Stimulated activated CD4-positive, alpha-beta T cell treated with anti-CD3 and anti-CD28 coated beads, Interleukin-1b, Interleukin-23, amount 100 ng/mL, for 24 hours (primary cell): ENCODE results near the gene KIR3DL3.
"Not testable (repeated sequence)": the region's sequence is repeated elsewhere in the genome, so short reads cannot be mapped to it uniquely, and the experiment has no call there.

Experiments
- DNase-seq, 4 experiments: peaks; one replicate each; pipeline ENCODE4 v3.0.0-alpha.2; 2020; ENCODE audit warnings: low read depth in 4 of 4, low spot score in 1 of 4

The KIR3DL3 gene

DNA sequence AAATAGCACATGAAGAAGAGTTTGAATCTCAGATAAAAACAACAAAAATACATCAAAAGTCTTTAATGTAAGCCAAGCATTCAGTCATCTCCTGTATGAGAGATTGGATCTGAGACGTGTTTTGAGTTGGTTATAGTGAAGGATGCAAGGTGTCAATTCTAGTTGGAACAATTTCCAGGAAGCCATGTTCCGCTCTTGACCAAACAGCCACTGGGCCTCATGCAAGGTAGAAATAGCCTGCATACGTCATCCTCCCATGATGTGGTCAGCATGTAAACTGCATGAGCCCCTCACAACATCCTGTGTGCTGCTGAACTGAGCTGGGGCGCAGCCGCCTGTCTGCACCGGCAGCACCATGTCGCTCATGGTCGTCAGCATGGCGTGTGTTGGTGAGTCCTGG is at the start of gene KIR3DL3:
KIR3DL3 (plus strand) TSS at position 301 of the 400 bp plus-strand sequence; CDS start at position 356, 55 bp downstream.
- no peak for DNase-seq

DNA sequence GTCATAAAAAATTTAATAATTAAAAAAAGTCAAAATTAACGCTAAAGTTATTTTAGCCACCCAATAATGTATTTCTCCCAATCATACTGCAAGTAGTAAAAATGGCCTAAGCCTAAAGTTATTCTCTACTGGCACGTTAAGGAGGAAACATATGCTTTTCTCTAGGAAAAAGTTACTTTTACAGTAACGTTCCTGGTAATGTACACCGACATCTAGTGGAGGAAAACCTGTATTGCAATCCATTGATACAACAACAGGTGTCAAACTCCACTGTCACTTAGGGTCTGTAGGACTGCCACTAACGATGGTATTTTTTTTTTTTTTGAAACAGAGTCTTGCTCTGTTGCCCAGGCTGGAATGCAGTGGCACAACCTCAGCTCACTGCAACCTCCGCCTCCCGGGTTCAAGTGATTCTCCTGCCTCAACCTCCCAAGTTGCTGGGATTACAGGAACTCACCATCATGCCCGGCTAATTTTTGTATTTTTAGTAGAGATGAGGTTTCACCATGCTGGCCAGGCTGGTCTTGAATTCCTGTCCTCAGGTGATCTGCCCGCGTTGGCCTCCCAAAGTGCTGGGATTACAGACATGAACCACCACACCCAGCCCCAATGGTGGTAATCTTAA is 47.9 kb upstream of the KIR3DL3 start:
- not testable (repeated sequence) for DNase-seq

DNA sequence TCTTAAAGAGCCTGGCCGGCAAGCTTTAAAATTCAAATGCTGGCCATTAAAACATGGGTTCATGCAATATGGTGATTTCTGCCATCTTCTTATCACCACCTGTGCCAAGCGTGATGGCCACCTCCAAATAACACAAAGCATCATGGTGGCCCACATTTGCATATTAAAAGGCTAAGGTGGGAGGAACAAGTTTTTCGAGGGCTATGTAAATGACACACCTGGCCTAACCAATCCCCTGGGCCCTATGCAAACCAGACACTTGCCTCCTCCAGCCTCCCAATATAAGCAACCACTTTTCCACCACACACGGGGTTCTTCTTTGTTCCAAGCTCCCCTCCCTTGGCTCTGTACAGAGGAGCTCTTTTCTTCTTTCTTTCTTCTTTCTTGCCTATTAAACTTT is 47.0 kb upstream of the KIR3DL3 start:
- DNase-seq: no peak

DNA sequence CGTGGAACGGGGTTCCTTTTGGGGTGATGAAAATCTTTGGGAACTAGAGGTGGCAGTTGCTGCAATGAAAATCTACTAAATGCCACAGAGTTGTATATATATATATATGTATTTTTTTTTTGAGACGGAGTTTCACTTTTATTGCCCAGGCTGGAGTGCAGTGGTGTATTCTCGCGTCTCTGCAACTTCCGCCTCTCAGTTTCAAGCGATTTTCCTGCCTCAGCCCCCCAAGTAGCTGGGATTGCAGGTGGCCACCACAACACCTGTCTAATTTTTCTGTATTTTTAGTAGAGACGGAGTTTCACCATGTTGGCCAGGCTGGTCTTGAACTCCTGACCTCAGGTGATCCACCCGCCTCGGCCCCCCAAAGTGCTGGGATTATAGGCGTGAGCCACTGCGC is 42.6 kb upstream of the KIR3DL3 start:
- not testable (repeated sequence) for DNase-seq

DNA sequence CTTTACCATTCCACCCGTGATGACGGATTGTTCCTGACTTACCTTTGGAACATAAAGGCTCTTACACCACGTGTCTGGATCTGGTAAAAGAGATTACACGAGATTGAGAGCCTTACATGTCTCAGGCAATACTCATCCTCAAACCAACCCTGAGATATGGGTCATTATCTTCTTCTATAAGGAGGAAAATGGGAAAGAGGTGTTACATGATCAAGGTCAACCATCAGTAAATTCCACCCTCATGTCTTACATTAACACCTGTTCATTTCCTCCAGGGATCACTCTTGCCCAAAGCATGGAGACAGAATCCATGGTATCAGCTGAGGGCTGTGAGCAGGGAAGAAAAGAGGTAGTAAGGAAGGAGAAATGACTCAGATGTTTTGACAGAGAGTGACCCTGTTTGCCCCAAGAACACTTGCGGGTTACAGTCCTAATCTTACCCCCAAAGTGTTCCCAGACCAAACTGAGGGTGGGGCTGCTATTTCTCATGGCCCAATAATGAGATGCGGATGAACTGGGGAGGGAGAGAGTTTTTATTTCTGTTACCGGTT is 41.9 kb upstream of the KIR3DL3 start:
- DNase-seq: no peak

DNA sequence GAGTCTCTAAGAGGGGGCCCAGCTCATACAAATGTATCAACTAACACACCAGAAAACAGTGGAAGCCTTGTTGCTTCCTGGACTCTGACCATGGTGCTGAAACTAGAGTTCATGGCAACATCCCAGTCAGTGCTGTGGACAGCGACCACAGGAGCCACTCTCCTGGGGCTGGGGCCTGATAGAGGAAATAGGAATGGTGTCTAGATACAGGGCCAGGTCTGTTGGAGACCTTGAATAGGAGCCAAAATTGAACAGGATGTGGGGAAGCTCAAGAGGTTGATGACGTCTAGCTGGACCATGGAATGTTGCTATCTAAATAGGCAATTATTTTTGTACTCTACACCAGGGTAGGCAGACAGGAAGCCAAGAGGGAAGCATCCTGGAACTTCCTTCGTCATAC is 39.7 kb upstream of the KIR3DL3 start:
- no peak for DNase-seq

DNA sequence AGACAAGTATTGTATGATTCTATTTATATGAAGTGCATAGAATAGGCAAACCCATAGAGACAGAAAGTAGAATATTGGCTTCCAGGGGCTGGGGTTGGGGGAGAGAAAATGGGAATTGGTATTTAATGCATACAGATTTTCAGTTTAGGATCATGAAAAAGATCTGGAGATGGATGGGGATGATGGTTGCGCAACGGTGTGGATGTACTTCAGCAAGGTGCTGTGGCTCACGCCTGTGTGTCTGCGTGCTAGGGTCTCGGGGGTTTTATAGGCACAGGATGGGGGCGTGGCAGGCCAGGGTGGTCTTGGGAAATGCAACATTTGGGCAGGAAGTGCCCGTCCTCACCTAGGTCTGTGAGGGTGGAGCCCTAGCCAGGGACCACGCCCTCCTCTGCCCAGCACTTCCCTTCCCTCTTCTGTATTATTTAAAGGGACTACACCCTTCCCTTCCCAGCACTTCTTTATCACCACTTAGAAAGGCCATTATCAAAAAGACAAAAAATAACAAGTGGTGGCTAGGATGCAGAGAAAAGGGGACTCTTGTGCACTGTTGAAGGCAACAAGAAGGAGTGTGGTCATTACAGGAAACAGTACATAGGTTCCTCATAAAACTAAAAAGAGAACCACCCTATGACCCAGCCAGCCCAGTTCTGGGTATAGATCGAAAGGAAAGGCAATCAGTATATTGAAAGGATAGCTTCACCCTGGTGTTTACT is 32.5 kb upstream of the KIR3DL3 start:
- no peak for DNase-seq

DNA sequence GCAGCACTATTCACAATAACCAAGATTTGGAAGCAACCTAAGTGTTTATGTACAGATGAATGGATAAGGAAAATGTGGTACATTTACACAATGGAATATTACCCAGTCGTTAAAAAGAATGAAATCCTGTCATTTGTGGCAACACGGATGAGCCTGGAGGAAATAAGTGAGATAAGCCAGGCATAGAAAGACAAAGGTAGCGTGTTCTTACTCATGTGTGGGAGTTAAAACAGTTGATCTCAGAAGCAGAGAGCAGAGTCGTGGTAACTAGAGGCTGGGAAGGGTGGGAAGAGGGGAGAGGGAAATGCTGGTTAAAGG is 32.0 kb upstream of the KIR3DL3 start:
- no peak for DNase-seq

DNA sequence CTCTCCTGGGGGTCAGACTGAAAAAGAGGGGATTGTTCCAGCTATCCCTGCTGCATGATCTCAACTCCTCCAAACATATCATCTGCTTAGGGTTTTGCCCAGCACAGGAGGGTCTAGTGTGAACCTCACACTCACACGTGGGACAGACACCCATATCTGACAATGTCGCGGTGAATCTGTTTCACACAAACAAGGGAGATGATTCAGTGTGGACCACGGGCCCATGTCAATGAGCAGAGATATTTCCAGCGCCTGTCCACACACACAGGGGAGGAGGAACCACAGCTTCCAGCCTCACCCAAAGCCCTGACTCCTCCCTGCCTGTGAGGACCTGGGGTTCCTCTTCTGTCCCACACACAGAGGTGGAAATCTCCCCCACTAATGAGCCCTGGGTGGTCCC is 29.6 kb upstream of the KIR3DL3 start:
- no peak for DNase-seq

DNA sequence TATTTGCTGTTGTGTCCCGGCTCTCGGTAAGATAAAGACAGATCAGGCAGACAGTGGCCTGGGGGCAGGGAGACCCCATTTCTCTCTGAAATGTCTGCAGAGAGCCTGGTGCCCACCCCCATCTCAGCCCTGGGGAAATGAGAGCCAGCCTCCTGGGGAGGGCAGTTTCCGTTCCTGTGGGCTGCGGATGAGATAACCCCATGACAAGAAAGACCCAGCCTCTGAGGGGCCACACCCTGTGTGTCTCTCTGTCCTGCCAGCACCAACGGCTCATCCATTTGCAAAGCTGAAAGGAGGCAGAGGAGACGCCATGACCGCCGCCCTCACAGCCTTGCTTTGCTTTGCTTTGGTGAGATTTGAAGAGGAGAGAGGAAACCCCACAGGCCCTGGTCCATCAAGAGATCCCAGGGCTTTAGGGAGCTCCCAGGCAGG is 28.1 kb upstream of the KIR3DL3 start:
- no peak for DNase-seq

DNA sequence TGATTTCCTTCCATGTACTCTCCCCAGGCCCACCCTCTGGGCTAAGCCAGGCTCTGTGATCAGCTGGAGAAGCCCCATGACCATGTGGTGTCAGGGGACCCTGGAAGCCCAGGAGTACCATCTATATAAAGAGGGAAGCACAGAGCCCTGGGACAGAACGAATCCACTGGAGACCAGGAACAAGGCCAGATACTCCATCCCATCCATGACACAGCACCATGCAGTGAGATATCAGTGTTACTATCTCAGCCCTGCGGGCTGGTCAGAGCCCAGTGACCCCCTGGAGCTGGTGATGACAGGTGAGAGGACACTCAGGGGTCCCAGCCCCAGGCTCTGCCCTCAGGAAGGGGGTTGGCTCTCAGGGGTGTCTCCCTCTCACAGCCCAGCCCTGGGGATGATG is 27.5 kb upstream of the KIR3DL3 start:
- no peak for DNase-seq

DNA sequence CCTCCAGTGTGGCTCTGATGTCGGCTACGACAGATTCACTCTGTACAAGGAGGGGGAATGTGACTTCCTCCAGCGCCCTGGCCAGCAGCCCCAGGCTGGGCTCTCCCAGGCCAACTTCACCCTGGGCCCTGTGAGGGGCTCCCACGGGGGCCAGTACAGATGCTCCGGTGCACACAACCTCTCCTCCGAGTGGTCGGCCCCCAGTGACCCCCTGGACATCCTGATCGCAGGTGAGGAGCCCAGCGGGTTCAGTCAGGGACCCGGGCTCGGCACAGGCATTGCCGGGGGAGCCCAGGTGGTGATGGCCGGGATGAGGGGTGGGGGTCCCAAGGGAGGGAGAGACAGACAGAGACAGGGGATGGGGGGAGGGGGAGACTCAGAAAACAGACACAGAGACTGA is 26.5 kb upstream of the KIR3DL3 start:
- DNase-seq: not testable (repeated sequence)

DNA sequence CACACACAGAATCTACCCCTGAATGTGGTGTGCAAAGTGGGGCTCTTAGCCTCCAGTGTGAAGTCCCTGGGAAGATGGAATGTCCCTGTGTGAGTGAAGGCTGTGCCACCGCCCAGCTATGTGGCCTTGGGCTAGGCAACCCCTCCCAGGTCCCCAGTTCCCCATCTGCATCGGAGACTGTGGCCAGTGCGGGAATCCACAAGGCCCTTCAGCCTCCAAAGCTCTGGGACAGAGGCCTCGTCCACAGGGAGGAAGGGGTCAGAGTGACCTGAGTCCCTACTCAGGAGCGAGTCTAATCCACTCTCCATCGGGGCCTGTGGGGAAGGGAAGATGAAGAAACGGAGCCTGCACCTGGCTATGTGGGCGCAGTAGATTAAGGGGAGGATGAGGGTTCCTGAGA is 19.3 kb upstream of the KIR3DL3 start:
- DNase-seq: no peak

DNA sequence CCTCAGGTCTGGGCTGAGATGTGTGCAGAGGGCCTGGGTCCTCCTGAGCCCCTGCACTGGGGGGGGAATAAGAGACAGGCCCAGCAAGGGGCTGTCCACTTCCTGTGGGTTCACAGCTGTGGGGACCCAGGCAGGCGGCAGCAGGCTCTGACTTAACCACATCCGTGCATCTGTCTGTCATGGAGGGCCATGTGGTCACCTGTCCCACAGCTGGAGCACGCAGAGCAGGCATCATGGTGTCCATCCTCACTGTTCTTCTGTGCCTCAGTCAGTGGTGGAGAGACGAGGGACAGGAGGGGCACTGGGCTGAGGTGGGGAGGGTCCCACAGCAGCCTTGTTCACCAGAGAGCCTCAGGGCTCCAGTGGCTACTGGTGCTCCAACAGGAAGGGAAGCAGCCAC is 16.3 kb upstream of the KIR3DL3 start:
- DNase-seq: no peak

DNA sequence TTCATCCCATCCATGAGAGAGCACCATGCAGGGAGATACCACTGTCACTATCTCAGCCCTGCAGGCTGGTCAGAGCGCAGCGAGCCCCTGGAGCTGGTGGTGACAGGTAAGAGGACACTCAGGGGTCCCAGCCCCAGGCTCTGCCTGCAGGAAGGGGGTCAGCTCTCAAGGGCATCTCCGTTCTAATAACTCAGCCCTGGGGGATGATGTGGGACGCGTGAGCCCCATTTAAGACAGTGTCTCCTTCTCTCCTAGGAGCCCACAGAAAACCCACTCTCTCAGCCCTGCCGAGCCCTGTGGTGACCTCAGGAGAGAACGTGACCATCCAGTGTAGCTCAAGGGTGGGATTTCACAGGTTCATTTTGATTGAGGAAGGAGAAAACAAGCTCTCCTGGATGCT is 15.5 kb upstream of the KIR3DL3 start:
- no peak for DNase-seq

DNA sequence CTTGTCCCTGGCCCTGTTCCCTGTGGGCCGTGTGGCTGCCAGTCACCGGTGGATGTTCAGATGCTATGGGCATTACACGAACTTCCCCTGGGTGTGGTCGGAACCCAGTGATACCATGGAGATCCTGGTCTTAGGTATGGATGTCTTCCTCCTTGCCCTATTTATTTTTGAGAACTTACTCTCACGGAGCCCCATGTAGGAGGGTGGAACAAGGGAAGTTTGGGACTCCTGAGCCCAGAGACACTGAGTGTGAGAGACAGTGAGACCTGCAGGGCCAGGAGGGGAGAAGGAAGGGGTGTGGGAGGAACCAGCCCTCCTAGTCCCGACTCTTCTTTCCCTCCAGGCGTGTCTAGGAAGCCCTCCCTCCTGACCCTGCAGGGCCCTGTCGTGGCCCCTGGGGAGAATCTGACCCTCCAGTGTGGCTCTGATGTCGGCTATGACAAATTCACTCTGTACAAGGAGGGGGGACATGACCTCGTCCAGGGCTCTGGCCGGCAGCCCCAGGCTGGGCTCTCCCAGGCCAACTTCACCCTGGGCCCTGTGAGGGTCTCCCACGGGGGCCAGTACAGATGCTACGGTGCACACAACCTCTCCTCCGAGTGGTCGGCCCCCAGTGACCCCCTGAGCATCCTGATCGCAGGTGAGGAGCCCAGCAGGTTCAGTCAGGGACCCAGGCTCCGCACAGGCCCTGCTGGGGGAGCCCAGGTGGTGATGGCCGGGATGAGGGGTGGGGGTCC is 14.9 kb upstream of the KIR3DL3 start:
- DNase-seq: no peak

DNA sequence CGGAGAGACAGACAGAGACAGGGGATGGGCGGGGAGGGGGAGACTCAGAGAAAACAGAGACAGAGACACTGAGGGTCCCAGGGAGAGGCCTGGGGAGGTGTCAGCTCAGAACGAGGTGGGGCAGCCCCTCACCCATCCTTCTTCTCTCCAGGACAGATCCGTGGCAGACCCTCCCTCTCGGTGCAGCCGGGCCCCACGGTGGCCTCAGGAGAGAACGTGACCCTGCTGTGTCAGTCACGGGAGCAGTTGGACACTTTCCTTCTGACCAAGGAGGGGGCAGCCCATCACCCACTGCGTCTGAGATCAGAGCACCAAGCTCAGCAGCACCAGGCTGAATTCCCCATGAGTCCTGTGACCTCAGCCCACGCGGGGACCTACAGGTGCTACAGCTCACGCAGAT is 14.3 kb upstream of the KIR3DL3 start:
- not testable (repeated sequence) for DNase-seq

DNA sequence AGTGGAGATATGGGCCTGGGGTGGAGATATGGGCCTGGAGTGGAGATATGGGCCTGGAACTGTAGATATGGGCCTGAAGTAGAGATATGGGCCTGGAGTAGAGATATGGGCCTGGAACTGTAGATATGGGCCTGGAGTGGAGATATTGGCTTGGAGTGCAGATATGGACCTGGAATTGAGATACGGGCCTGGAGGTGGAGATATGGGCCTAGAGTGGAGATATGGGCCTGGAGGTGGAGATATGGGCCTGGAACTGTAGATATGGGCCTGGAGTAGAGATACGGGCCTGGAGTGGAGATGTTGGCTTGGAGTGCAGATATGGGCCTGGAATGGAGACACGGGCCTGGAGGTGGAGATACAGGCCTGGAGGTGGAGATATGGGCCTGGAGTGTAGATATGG is 402 bp downstream of the KIR3DL3 start:
- no peak for DNase-seq

DNA sequence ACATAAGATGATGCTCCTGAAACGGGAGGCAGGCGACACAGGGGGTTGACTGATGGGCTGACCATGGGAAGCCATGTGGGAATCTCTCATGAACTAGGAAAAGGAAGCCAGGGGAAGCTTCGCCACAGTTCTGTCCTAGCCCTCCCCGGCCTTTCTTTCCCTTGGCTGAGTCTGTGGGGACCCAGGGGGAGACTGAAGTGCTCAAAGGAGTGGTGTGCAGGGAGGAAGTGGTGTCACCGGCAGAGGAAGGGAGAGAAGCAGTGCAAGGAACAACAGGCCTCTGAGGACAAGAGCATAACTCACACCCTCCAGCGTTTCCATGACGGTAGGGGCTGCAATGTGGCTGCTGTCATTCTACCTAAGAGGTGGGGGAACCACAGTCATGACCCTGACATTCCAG is 1.1 kb downstream of the KIR3DL3 start:
- DNase-seq: no peak

DNA sequence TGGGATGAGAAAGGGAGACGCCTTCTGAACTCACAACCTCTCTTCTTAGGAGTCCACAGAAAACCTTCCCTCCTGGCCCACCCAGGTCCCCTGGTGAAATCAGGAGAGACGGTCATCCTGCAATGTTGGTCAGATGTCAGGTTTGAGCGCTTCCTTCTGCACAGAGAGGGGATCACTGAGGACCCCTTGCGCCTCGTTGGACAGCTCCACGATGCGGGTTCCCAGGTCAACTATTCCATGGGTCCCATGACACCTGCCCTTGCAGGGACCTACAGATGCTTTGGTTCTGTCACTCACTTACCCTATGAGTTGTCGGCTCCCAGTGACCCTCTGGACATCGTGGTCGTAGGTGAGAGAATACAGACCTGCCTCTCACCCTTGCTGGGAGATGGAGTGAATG is 3.3 kb downstream of the KIR3DL3 start:
- DNase-seq: no peak

DNA sequence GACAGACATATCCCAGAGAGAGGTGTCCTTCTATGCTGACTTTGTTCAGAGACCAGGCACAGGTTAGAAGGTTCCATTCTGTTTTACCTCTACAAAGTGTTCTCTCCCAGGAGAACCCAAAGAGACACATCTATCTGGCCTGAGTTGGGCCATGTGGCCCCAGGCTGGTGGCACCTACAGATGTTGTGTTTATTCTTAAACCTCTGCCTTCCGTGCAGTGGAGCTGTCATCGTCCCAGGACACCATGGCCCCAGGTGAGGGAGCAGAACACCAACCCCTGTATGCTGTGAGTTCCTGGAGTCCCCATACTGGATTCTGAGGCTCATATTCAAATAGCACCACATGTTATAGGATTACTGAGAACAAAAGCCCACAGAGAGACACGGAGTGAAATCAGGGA is 3.9 kb downstream of the KIR3DL3 start:
- no peak for DNase-seq
